Neural cell (in vitro differentiated cells): ENCODE data around the gene WNT7A.

Experiments used
- EP300 ChIP-seq: fragments of 450-650 bp; conservative IDR thresholded peaks from 2 replicates; pipeline ENCODE4 v1.6.1; 2014; ENCODE audit warnings: antibody characterized with exemption, mild to moderate bottlenecking, moderate library complexity; ENCODE audit not compliant: poor library complexity, severe bottlenecking
- EZH2 ChIP-seq: fragments of 200-600, 300-800 bp; shearing (Covaris generic), sonication (generic); IDR thresholded peaks from 2 replicates; pipeline ENCODE4 v1.6.1; 2014; ENCODE audit warnings: antibody characterized with exemption, low read length, borderline replicate concordance, mild to moderate bottlenecking; ENCODE audit not compliant: insufficient read depth, poor library complexity, severe bottlenecking
- POLR2AphosphoS5 ChIP-seq: IDR thresholded peaks from 2 replicates; pipeline ENCODE4 v1.6.1; 2012
- RAD21 ChIP-seq: fragments of 450-650 bp; conservative IDR thresholded peaks from 2 replicates; pipeline ENCODE4 v1.6.1; 2014; ENCODE audit warnings: antibody characterized with exemption, mild to moderate bottlenecking, moderate library complexity
- TAF1 ChIP-seq: IDR thresholded peaks from 2 replicates; pipeline ENCODE4 v1.6.1; 2012; ENCODE audit warnings: low read depth
- TF ChIP-seq, protein P1 (sequence below): fragments of 450-650 bp; IDR thresholded peaks from 2 replicates; pipeline ENCODE4 v1.5.1; 2014; ENCODE audit warnings: antibody characterized with exemption, mild to moderate bottlenecking, moderate library complexity; ENCODE audit not compliant: poor library complexity, severe bottlenecking
- TF ChIP-seq, protein P2 (sequence below): IDR thresholded peaks from 2 replicates; pipeline ENCODE4 v1.6.1; 2012; ENCODE audit warnings: borderline replicate concordance

DNA sequence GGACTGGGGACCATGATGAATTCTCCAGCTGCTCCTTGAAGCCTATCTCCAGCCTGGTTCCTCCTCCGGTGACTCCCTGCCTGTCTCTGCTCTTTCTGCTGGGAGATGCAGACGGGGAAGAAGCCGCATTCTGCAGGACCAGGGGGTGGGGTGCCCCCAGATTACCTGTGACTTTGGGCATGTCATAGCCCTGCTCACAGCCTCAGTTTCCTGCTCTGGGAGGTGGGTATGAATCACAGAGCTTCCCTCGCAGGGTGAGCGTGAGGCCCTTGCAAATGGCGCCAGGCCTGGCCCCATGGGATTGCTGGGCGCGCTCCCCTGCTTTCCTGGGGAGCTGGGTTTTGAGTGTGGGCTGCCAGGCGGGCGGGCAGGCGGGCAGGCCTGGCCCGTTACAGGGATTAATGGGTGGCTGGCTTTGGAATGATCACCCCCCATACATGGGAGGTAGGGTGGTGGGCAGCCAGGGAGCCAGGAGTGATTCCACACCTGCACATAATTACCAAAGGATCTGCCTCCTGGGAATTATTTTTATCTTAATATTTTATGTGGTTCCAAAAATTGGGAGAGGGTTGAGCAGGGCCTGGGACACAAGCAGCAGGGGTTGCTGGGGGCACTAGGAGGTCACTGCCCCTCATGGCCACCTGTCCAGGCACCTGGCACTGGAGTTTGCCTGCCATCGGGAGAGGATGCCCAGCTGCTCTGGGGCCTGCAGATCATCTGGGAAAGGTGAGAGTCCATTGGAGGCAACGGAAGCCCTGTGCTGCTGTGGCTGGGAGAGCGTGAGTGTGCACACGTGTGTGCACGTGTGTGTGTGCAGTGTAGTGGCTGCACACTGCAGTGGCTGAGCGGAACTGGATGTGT lies 106.8 kb downstream of the WNT7A start:
- TF ChIP-seq POLR2AphosphoS5 (no peak), TAF1 (no peak), EZH2 (no peak), RAD21 (no peak), EP300 (no peak)
- TF ChIP-seq, protein P1, sequence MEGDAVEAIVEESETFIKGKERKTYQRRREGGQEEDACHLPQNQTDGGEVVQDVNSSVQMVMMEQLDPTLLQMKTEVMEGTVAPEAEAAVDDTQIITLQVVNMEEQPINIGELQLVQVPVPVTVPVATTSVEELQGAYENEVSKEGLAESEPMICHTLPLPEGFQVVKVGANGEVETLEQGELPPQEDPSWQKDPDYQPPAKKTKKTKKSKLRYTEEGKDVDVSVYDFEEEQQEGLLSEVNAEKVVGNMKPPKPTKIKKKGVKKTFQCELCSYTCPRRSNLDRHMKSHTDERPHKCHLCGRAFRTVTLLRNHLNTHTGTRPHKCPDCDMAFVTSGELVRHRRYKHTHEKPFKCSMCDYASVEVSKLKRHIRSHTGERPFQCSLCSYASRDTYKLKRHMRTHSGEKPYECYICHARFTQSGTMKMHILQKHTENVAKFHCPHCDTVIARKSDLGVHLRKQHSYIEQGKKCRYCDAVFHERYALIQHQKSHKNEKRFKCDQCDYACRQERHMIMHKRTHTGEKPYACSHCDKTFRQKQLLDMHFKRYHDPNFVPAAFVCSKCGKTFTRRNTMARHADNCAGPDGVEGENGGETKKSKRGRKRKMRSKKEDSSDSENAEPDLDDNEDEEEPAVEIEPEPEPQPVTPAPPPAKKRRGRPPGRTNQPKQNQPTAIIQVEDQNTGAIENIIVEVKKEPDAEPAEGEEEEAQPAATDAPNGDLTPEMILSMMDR = no peak
- TF ChIP-seq, protein P2, sequence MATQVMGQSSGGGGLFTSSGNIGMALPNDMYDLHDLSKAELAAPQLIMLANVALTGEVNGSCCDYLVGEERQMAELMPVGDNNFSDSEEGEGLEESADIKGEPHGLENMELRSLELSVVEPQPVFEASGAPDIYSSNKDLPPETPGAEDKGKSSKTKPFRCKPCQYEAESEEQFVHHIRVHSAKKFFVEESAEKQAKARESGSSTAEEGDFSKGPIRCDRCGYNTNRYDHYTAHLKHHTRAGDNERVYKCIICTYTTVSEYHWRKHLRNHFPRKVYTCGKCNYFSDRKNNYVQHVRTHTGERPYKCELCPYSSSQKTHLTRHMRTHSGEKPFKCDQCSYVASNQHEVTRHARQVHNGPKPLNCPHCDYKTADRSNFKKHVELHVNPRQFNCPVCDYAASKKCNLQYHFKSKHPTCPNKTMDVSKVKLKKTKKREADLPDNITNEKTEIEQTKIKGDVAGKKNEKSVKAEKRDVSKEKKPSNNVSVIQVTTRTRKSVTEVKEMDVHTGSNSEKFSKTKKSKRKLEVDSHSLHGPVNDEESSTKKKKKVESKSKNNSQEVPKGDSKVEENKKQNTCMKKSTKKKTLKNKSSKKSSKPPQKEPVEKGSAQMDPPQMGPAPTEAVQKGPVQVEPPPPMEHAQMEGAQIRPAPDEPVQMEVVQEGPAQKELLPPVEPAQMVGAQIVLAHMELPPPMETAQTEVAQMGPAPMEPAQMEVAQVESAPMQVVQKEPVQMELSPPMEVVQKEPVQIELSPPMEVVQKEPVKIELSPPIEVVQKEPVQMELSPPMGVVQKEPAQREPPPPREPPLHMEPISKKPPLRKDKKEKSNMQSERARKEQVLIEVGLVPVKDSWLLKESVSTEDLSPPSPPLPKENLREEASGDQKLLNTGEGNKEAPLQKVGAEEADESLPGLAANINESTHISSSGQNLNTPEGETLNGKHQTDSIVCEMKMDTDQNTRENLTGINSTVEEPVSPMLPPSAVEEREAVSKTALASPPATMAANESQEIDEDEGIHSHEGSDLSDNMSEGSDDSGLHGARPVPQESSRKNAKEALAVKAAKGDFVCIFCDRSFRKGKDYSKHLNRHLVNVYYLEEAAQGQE = no peak
